K562 (cell line): ENCODE data around the gene TUBA4B.

ENCODE experiments used
- CTCF ChIP-seq, 3 experiments: IDR thresholded peaks in 2 of 3; conservative IDR thresholded peaks in 1 of 3; 2 replicates each; pipeline ENCODE4 v1.5.1; 2011 to 2012; ENCODE audit warnings: low read length in 3 of 3, mild to moderate bottlenecking in 3 of 3, control low read depth in 2 of 3, improper control_type of control experiment in 1 of 3, inconsistent platforms in 1 of 3, low read depth in 1 of 3, mixed read lengths in 1 of 3, moderate library complexity in 1 of 3; ENCODE audit not compliant: insufficient read depth in 2 of 3
- GABPB1 ChIP-seq: sonication (generic); formaldehyde crosslinking; IDR thresholded peaks from 2 replicates; pipeline ENCODE4 v1.8.0; 2022; ENCODE audit warnings: mild to moderate bottlenecking, missing genetic modification reagents
- MAX ChIP-seq: sonication (generic); formaldehyde crosslinking; IDR thresholded peaks from 2 replicates; pipeline ENCODE4 v1.9.0; 2022; ENCODE audit warnings: mild to moderate bottlenecking, missing genetic modification reagents
- MTA2 ChIP-seq: fragments of 450-650 bp; IDR thresholded peaks from 2 replicates; pipeline ENCODE4 v1.6.1; 2016; ENCODE audit warnings: low read depth
- POLR2A ChIP-seq: fragments of 450-650 bp; conservative IDR thresholded peaks from 2 replicates; pipeline ENCODE4 v1.6.1; 2016
- RCOR1 ChIP-seq, 2 experiments: IDR thresholded peaks; 2 replicates each; pipeline ENCODE4 v1.6.1; 2012; ENCODE audit warnings: low read depth in 2 of 2, low read length in 2 of 2, borderline replicate concordance in 1 of 2, improper control_type of control experiment in 1 of 2
- TCF7L2 ChIP-seq: fragments of 150-350 bp; IDR thresholded peaks from 2 replicates; pipeline ENCODE4 v1.6.1; 2016; ENCODE audit warnings: low read depth, mild to moderate bottlenecking, low read length, moderate library complexity
- ZBTB33 ChIP-seq: sonication (generic); formaldehyde crosslinking; IDR thresholded peaks from 2 replicates; pipeline ENCODE4 v1.8.1; 2023; ENCODE audit warnings: mild to moderate bottlenecking, missing genetic modification reagents
- ZNF175 ChIP-seq: fragments of 200-800 bp; sonication (Bioruptor generic); IDR thresholded peaks from 2 replicates; pipeline ENCODE4 v1.6.1; 2016; ENCODE audit warnings: low read depth, mild to moderate bottlenecking, missing genetic modification characterization, missing compliant biosample characterization
- ZNF263 ChIP-seq: sonication (generic); formaldehyde crosslinking; IDR thresholded peaks from 2 replicates; pipeline ENCODE4 v1.8.0; 2022; ENCODE audit warnings: mild to moderate bottlenecking, missing genetic modification reagents, borderline replicate concordance
- ZNF41 ChIP-seq: fragments of 250-450 bp; sonication (Bioruptor Pico); conservative IDR thresholded peaks from 2 replicates; pipeline ENCODE4 v1.4.0; 2020; ENCODE audit warnings: mild to moderate bottlenecking
- ZNF511 ChIP-seq: sonication (generic); formaldehyde crosslinking; IDR thresholded peaks from 2 replicates; pipeline ENCODE4 v1.8.0; 2022; ENCODE audit warnings: mild to moderate bottlenecking, missing genetic modification reagents
- TF ChIP-seq, protein P1 (sequence below): fragments of 450-650 bp; formaldehyde crosslinking; IDR thresholded peaks from 2 replicates; pipeline ENCODE4 v1.4.0; 2020; ENCODE audit warnings: mild to moderate bottlenecking, mixed read lengths

GRCh38 chr2:219247678-219248642 is 5.1 kb upstream of the TUBA4B start:
- no peak for TF ChIP-seq TCF7L2
- TF ChIP-seq ZBTB33 (CRISPR knock-in tag), result peak; percentile 75; the same call in 1 of the 2 replicates
- TF ChIP-seq ZNF511, result no peak
- TF ChIP-seq RCOR1 (IDR thresholded peaks at IDR 0.05; ENCODE audit: borderline replicate concordance in 1 of 2, low read depth in 2 of 2, low read length in 2 of 2), result no peak
- no peak for TF ChIP-seq MTA2
- TF ChIP-seq CTCF (IDR thresholded peaks at IDR 0.05 in 2 of 3, conservative IDR thresholded peaks at IDR 0.05 in 1 of 3; ENCODE audit: insufficient read depth in 2 of 3, low read depth in 1 of 3, low read length in 3 of 3), result peak in 1 of 3 experiments; percentile 16; a peak in 1 of 6 replicates
- TF ChIP-seq ZNF263, result no peak
- TF ChIP-seq POLR2A, result no peak
- TF ChIP-seq ZNF41 (CRISPR knock-in tag), result no peak
- no peak for TF ChIP-seq ZNF175 (CRISPR knock-in tag)
- TF ChIP-seq GABPB1 (CRISPR knock-in tag), result no peak
- no peak for TF ChIP-seq MAX (CRISPR knock-in tag)
- TF ChIP-seq, protein P1, sequence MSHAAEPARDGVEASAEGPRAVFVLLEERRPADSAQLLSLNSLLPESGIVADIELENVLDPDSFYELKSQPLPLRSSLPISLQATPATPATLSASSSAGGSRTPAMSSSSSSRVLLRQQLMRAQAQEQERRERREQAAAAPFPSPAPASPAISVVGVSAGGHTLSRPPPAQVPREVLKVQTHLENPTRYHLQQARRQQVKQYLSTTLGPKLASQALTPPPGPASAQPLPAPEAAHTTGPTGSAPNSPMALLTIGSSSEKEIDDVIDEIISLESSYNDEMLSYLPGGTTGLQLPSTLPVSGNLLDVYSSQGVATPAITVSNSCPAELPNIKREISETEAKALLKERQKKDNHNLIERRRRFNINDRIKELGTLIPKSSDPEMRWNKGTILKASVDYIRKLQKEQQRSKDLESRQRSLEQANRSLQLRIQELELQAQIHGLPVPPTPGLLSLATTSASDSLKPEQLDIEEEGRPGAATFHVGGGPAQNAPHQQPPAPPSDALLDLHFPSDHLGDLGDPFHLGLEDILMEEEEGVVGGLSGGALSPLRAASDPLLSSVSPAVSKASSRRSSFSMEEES (CRISPR knock-in tag), result no peak
